Brain pericyte (primary cell): Measurements from ENCODE around the gene SPR.
"Not testable (repeated sequence)": the region's sequence is repeated elsewhere in the genome, so short reads cannot be mapped to it uniquely, and the experiment has no call there.

Experiments
- DNase-seq: peaks from one replicate; pipeline ENCODE4 v3.0.0-alpha.2; 2012; ENCODE audit warnings: low read depth, low spot score

The SPR gene

DNA sequence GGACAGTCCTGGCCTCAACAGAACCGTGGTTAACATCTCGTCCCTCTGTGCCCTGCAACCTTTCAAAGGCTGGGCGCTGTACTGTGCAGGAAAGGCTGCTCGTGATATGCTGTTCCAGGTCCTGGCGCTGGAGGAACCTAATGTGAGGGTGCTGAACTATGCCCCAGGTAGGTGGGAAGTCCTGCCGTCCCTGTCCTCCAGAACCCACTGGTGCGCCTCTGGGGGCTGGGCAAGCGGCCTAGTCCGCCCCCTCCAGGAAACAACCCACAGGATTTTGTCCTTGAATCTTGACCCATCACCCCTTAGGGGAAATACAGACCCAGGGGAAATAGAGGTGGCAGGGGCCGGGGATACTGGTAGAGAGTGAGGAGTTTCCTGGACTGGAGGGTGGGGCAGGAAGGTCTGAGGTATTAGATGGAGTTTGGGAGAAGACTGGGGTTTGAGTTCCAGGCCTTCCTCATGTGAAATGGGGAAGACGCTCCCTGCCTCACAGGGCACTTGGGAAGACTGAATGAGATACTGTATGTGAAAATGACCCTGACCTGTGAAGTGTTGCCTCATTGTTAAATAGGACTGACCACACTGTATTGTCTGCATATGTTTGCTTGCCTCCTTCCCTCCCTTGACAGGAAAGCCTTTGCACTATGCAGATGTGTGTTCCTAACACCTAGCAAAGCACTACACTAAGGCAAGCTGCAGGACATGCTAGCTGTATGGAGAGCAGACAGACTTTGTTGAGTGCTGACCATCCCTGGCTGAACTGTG, 1.4 kb downstream of the SPR start:
- DNase-seq = no peak

DNA sequence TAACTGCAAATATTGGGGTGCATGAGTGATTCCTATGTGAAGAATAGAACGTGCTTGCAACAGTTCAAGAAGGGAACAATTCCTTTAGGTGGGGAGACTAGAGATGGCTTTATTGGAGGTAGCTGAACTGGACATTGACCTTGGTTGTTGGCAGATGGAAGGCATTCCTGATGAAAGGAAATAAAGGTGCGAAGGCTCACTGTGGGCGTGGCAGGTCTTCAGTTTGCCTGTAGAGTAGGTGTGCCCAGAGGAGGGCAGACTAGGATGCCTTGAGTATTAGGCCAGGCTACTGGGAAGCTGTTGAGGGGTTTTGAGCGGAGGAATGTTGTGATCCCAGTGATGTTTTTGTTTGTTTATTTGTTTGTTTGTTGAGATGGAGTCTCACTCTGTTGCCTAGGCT, 2.8 kb downstream of the SPR start:
- no peak for DNase-seq

DNA sequence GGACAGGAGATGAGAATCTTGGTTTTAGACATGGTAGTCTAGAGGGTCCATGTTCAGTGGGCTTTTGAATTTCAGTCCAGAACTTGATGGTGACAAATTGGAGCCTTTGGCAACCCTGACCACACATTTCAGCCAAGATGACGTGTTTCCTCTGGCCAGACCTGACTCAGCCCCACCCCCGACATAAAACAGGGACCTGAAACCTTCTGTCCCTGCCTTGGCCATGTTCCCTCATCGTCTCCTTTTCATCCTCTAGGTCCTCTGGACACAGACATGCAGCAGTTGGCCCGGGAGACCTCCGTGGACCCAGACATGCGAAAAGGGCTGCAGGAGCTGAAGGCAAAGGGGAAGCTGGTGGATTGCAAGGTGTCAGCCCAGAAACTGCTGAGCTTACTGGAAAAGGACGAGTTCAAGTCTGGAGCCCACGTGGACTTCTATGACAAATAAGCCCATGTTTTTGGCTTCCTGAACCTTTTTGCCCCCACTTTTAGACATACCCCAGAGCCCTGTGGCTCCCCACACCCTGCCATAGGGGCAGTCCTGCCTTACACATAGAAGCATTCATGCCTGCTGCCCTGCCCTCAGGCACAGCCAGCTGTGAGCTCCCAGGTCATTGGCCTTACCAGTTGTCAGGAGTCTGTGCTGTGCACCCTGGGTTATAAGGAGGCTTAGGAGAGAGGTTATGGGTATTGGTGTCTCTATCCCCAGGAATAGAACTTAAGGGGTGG, 4.0 kb downstream of the SPR start:
- no peak for DNase-seq

DNA sequence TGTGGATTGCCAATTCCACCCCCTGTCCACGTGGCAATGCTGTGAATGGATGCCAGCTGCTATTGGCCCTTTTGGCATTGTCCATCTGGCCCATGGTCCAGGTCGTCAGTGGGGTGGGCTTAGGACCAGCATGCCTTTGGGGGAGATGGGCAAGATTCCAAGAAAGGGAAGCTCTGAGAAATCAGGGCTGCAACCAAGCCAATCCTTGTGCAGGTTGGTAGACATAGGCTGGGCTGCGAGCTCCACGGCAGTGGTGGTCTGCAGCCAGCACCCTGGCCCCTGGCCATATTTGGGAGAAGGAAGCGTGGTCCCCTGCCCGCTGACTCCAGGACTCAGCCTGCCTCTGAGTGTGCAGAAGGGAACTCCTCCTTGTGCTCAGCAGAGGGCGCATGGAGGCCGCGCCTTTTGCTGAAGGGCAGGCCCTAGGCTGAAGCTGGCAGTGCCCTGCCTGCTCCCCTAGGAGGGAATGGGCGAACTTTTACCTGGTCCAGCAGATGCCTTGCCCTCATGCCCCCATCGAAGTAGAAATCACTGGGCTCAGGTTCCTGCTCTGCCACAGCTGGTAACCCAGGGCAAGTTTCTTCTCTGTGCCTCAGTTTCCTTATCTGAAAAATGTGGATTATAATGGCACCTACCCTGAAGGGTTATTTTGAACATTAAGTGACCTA, 5.4 kb downstream of the SPR start:
- no peak for DNase-seq

DNA sequence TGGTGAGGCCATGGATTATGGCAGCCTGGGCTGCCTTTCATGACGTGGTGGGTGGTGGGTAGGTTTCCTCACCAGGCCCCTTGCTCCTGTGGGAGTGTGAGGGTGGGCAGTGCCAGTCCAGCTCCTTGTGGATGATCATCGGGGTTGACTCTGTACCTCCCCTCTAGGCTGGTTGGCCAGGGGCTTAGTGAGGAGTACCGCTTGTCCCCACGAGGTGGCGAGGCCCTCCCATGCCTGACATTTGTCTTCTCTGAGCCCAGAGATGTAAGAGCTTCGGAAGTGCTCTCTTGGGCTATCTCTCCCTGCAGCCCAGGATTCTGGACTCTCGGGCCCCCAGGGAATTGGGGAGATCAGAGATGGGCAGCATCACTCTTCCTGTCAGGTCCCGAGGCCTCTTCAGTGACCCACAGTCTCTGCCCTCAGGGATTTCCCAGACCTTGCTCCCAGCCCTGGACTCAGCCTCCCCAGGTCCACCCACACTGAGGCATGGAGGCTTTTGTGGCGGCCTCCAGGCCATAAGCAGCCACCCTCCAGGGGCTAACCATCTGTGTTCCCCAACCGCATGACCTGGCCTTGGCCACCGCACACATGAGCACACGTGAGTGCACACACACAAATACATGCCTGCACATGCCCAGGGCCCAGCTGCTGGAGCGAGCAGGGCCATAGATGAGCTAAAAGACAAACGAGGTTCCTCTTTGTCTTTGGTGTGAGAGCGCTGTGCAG, 6.5 kb downstream of the SPR start:
- DNase-seq = no peak

DNA sequence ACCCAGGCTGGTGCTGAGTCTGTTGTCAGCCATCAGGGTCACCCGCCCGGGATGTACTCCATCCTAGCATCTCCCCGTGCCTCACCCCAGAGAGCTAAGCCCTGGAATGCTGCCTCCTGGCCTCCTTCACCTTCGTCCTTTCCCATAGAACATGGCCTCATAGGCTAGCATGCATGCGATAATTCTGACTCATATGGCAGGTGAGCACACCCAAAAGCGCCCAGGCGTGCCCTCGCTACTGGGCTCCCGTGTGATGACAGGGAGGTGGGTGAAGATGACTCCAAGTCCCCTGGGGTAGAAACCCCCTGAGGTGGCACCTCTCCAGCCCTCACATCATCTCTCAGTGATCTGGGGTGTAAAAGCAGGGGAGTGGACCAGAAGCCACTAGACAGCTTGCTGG, 7.3 kb downstream of the SPR start:
- DNase-seq = no peak

DNA sequence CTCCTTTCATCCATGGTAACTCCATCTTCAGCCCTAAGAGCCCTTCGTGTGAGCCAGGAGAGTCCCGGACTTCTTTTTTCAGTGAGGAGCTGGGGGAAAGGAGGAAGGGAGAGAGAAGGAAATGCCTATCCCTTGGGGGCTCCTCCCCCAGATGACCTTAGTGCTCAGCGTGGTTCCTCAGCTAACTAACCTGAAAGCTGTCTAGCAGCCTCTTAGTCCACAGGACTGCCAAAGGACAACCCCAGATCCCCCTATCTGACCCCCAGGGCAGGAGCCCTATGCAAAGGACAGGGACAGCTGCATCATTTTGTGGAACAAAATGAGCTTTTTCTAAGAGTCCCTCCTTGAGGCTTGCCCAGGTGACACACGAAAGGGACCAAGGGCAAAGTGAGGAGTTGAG, 7.9 kb downstream of the SPR start:
- no peak for DNase-seq

DNA sequence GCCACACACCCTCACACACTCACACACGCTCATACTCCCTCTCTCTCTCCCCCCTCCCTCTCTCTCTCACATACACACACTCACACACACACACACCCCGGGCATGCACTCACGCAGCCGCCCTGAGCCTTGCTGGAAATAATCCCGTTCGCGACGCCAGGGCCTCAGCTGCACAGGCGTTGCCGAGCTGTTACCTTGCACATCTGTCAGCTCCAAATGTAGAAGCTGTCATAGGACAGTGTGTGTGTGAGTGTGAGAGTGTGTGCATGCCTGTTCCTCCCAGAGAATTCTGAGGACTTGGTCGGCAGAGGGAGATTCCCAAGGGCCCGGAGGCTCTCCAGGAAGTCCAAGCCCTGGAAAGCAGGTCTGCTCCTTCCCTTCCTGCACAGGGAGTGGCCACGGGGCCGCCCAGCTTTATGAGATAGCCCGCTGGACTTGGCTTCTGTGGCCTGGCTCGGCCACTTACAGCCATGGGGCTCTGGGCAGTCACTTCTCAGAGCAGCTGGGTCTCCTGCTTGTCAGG, 8.6 kb downstream of the SPR start:
- DNase-seq = no peak

DNA sequence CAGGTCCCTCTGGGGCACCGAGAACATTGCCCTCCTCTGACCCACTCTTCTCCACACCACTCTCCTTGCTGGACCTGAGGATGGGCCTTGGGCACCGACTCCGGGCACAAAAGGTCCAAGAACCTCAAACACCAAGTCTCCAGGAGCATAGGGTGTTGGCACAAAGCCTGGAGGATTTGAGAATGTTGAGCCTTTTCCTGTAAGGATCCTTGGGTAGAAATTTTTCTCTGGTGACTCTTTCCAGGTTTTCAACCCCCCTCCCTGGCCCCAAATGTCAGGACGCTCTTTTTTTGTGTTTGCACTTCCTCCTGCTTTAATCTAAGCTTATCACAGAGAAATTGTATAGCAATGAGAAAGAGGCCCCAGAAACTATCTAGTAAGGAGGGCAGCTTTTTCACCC, 9.2 kb downstream of the SPR start:
- DNase-seq = no peak

DNA sequence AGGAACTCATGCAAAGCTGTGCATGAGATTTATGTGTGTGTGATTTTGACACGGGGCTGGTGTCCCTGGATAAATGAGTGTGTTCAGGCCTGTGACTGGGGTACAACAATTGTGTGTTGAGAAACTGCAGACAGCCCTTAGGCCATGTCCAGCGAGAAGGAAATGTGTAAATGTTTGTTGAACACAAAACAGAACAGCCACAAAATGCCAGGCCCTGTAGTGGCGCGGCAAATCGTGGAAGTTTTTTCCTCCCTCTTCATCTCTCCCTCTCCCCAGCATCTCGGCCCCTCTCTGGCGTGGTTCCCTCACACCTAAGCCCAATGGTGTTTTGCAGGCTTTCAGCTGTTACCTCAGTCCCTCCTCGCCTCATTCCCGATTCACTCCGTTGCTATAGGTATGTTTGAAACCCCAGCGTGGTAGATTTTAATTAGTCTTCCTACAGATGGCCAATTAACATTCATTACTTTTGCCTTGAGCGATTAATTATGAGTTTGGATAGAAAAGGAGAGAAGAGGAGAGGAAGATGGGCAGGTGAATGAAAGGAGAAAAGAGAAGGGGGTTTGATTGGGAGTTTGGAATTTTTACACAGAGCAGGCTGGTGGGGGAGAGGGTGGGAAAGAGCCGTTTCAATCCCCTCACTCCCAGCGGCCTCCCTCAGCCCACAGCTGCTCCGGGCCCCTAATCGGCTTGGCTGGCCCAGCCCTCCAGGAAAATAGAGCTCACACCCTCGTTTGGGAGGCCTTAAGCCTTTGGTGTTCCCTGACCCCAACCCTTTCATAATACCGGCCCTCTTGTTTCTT, 10.8 kb downstream of the SPR start:
- no peak for DNase-seq

DNA sequence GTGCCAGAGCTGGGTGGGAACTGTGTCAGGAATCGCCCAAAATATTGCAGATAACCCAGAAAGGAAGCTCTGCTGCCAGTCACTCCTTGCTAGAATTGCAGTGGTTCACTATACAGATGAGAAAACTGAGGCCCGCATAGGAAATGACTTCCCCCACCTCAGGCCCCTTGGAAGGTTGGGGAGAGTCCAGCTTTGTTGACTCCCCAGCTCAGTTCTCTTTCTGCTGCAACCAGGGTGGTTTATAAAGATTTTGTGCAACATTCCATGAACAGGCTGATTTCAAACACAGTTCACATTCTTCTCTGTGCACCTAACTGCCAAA, 11.3 kb downstream of the SPR start:
- DNase-seq = no peak

DNA sequence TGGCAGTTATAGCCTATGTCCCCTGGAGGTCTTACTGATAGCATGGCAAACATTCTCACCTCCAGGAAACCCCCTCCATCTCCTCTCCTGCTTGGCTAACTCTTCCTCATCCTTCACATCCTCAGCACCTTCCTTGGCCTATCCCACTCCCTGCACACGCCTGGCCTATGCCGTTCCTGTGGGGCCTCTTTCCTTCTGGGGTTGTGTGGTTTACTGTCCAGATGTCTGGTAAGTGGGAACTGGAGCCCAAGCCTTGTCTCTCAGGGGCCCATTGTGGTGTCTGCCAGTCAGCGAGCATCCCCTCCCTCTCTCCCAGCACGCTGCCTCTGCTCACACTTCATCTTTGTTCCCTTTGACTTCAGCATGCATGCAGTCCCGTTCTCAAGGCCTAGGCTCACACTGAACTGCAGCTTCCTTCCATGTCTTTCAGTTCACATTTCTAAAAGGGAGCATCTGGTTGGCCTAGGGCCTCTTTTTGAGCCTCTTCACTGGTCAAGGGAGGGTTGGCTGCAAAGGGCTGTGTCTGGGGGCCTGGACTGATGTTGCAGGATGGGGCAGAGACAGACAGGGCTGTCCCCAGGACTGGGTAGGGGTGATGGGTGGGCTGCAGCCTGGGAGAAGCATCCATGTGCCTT, 13.1 kb downstream of the SPR start:
- DNase-seq = no peak

DNA sequence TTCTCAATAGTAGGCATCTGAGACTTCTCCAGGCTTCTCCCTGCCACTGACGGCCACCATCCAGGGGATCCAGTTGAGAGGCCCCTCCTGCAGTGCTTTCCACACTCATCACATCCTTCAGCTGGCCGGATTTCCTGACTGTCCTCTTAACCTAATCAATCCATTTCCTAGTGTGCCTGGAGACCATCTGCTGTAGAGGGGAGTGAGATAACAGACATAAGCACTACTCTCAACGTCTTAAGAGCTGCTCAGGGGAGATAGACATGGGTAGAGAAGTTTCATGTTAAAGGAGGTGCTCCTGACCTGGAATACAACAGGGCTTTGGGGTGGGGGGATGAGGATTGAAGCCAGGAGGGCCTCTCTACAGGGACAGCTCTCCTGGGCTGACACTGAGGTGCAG, 14.2 kb downstream of the SPR start:
- DNase-seq = no peak

DNA sequence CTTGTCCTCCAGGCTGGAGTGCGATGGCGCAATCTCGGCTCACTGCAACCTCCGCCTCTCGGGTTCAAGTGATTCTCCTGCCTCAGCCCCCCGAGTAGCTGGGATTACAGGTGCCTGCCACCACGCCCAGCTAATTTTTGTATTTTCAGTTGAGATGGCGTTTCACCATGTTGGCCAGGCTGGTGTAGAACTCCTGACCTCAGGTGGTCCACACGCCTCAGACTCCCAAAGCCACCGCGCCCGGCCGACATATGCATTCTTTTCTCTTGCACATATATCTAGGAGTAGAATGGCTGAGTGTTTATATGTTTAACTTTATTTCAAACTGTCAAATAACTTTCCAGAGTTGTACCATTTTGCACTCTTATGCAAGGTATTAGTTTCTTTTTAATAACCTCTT, 20.2 kb downstream of the SPR start:
- DNase-seq = not testable (repeated sequence)

DNA sequence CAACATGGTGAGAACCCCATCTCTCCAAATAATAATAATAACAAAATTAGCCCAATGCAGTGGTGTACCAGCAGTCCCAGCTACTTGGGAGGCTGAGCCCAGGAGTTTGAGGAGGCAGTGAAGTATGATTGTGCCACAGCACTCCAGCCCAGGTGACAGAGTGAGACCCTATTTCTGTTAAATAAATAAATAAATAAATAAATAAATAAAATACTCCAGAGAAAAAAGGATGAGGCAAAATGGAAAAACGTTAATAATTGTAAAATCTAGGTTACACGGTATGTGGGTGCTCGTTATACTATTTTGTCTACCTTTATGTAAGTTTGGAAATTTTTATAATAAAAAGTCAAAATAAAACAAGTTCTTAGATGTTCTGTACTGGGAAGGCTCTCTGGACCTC, 21.5 kb downstream of the SPR start:
- no peak for DNase-seq

DNA sequence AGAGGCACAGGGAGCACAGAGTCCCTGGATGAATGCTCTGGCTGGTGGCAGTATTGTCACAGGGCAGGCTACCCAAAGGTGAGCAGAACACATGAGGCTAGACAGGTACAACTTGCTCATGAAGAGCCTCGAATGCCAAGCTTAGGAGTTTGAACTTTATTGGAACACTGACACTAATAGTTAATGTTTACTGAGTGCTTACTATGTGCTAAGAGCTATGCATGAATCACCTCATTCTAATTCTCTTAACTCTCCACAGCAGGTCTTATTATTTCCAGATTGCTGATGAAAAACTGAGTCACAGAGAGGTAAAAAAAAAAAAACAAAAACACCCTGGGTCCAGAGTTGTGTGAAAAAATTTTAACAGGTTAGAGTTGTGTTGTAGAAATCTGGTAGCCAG, 24.0 kb downstream of the SPR start:
- DNase-seq = no peak

DNA sequence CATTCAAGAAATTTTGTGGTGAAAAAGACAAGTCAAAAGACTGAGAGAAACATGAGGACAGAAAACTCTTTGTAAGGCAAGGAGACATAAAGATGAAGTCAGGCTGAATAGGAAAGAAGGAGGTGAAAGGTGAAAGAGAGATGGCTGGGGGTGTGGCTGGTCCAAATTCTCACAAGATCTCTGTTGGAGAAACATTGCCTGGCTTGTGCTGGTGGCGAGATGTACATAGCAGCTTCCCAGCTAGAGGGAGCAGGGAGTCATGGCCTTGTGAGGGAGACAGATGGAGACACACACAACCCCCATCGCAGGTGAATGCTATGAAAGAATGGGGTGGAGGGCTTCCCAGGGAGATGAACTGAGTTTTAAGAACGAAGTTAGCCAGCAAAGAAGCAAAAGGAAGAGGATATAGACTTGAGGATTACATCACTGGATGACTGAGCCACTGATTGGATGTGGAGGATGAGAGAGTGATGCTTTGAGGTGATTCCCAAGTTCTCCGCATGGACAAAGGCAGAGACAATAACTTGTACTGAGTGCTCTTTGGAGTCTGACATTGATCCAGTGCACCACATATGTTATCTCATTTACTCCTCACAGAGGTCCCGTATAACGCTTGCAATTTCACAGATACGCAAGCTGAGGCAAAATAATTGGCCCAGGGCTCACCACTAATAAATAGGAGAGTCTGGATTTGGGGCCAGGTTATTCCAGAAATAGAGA, 26.4 kb downstream of the SPR start:
- no peak for DNase-seq

DNA sequence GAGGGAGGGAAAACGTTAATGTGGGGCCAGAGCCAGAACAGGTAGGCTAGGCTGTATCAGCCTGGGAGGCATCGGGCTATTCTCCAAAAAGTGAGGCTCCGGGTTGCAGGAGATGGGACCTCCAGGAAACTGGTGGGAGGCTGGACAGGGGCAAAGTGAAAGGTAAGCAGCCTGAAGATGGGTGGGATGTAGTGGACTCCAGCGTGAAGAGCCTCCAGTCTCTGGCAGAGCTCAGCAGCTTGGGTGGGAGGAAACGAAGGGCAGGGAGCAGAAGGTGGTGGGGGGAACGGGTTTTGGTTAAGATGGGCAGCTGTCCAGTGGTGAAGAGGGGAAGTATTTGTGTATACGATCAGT, 27.0 kb downstream of the SPR start:
- no peak for DNase-seq

DNA sequence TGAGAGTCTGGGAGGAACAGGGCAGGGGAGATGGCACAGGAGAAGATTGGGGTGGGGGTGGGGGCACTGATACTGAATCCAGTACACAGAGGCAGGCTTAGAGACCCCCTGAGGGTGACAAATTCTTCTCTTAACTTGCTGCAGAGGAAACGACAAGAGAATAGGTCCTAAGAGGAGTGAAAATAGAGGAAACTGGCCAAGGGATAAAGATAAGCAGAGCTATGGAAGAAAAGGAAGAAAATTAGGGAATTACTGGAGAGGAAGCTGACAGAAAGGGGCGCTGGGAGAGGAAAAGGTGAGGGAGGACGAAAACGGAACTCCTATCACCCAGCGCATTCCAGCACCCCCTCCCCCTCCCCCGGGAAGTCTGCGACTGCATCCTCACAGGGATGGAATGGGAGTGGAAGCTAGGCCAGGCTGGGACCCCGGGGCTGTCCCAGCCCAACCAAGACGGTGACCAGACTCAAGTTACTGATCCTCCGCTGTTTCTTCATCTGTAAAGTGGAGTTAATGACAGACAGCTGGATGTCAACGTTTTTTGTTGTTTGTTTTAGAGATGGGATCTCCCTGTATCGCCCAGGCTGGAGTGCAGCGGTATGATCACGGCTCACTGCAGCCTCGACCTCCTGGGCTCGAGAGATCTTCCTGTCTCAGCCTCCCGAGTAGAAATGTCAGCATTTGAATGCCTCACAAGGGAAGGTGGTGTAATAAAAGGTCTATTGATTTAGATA, 27.5 kb downstream of the SPR start:
- no peak for DNase-seq
